Measurements from ENCODE around the gene SALL4.
"Not testable (repeated sequence)": the region's sequence is repeated elsewhere in the genome, so short reads cannot be mapped to it uniquely, and the experiment has no call there.

DNA sequence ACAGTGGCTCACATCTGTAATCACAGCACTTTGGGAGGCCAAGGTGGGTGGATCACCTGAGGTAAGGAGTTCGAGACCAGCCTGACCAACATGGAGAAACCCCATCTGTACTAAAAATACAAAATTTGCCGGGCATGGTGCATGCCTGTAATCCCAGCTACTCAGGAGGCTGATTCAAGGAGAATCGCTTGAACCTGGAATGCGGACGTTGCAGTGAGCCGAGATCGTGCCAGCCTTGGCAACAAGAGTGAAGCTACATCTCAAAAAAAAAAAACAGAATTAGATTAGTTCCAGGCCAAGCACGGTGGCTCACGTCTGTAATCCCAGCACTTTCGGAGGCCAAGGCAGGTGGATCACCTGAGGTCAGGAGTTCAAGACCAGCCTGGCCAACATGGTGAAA lies 36.9 kb downstream of the SALL4 start:
- TF ChIP-seq, protein P1, sequence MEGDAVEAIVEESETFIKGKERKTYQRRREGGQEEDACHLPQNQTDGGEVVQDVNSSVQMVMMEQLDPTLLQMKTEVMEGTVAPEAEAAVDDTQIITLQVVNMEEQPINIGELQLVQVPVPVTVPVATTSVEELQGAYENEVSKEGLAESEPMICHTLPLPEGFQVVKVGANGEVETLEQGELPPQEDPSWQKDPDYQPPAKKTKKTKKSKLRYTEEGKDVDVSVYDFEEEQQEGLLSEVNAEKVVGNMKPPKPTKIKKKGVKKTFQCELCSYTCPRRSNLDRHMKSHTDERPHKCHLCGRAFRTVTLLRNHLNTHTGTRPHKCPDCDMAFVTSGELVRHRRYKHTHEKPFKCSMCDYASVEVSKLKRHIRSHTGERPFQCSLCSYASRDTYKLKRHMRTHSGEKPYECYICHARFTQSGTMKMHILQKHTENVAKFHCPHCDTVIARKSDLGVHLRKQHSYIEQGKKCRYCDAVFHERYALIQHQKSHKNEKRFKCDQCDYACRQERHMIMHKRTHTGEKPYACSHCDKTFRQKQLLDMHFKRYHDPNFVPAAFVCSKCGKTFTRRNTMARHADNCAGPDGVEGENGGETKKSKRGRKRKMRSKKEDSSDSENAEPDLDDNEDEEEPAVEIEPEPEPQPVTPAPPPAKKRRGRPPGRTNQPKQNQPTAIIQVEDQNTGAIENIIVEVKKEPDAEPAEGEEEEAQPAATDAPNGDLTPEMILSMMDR (IDR thresholded peaks at IDR 0.05; ENCODE audit: low read depth, low read length): not testable (repeated sequence)
- TF ChIP-seq EZH2phosphoT487 (IDR thresholded peaks at IDR 0.05; ENCODE audit: low read depth): not testable (repeated sequence)

All from OCI-LY3 (cell line).